GM12872 (cell line): Measurements from ENCODE around the gene DCUN1D5.

Source experiments
- CTCF ChIP-seq: IDR thresholded peaks from 3 replicates; pipeline ENCODE4 v1.5.1; 2011; ENCODE audit warnings: low read depth, mild to moderate bottlenecking, low read length, moderate library complexity; ENCODE audit not compliant: insufficient read depth

Gene DCUN1D5

GRCh38 chr11:103091801-103092524 is at the start of gene DCUN1D5:
DCUN1D5 (minus strand) TSS chr11:103092160; CDS start chr11:103091872, 288 bp downstream.
- no peak for TF ChIP-seq CTCF

DNA sequence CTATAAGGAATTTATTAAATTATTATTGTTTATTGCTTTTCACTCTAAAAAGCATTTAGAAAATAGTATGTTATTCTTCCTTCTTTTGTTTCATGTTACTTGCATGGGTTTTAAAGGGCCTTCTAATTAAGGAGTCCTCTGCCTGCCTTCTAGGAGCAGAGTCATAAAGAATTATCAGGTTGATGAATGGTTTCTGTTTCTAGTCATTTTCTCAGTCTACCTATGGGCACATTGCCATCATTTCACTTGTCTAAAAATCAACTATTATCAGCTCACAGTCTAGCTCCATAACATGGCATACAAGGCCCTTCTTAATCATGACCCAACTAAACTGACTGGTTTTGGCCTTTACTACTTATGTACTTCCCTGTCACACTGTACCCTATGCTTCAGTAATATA is 33.5 kb upstream of the DCUN1D5 start:
- TF ChIP-seq CTCF, result no peak

DNA sequence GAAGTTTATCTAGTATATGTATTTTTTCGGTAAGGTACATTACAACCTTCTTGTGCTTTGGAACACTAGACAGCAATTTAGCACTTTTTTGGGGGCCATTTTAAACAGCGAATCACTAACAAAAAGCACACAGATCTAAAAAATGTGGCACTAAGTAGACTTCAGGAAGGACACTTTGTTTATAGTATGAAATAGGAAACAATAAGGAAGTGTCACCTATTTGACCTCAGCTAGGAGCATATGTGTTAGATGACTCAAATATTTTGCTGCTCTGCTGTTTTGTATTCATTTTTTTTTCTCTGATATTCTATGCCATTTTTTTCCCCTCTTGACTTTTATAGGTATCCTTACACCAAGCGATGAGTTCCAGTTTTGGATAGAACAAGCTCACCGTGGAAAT is 22.9 kb upstream of the DCUN1D5 start:
- TF ChIP-seq CTCF, result no peak

DNA sequence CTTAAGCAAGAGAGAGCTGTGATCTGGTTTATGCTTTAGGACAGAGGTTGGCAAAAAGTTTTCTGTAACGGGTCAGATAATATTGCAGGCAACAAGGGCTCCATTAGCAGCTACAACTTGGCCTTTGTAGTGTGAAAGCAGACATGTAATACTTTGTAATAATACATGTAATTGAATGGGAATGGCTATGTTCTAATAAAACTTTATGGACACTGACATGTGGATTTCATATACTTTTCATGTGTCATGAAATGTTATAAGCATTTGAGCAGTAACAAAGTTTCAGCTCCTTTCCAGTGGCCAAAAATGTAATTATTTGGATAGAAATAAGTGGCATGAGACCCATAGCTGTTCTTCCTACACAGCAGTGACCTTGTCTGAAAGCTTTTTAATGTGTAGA is 20.4 kb upstream of the DCUN1D5 start:
- no peak for TF ChIP-seq CTCF

DNA sequence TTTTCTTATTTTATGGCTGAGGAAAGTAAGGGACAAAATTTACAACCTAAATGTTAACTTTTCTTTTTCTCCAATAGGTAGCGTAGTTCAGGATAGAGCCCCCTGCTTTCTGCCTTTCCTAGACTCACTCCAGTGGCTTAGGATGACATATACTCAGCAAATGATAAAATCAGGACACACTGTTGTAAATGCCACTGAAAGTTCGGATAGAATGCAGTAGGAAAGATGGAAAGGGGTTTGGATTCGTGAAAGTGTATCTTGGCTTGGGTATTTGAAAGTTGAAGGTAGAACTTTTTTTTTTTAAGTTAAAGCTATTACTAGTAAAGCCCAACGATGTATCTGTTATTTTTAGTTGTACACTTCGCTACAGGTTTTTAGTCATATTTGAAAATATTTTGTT is 19.4 kb upstream of the DCUN1D5 start:
- TF ChIP-seq CTCF, result no peak

- no peak for TF ChIP-seq CTCF
These were observed 18.4 kb upstream of the DCUN1D5 start for GRCh38 chr11:103110391-103110790.

DNA sequence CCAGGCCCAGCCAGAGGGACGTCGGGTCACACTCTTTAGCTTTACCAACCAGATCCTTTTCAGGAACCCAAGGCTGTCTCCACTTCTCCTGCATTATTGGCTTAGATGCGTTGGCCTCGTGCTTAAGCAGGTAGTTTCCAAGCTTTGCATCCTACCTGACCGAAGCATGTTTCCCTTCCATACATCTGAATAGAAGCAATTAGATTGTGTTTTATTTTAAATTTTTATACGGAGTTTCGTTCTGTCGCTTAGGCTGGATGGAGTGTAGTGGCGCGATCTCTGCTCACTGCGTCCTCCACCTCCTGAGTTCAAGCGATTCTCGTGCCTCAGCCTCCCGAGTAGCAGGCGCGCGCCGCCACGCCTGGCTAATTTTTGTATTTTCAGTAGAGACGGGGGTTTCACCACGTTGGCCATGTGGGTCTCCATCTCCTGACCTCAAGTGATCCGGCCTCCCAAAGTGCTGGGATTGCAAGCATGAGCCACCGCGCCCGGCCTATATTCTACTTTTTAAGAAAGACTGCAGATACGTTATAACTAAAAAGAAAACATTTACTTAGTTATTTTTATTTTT is 17.9 kb upstream of the DCUN1D5 start:
- no peak for TF ChIP-seq CTCF
